ENCODE measurements around the gene DTNB.

Gene DTNB

GRCh38 chr2:25499157-25499556 lies 174.2 kb downstream of the DTNB start:
- DNase-seq (ENCODE audit: low read depth), result no peak
- TF ChIP-seq CTCF (IDR thresholded peaks at IDR 0.05; ENCODE audit: control insufficient read depth, extremely low read depth, insufficient read depth), result no peak
- no peak overlapping the region for H3K4me3 ChIP-seq (ENCODE audit: low read depth, low read length)

GRCh38 chr2:25497918-25498407 lies 175.4 kb downstream of the DTNB start:
- no peak overlapping the region for H3K4me3 ChIP-seq (ENCODE audit: low read depth, low read length)
- no peak for TF ChIP-seq CTCF (IDR thresholded peaks at IDR 0.05; ENCODE audit: control insufficient read depth, extremely low read depth, insufficient read depth)
- DNase-seq (ENCODE audit: low read depth), result no peak

- TF ChIP-seq CTCF (IDR thresholded peaks at IDR 0.05; ENCODE audit: control insufficient read depth, extremely low read depth, insufficient read depth), result no peak
Observed at GRCh38 chr2:25497229-25497917, 176.0 kb downstream of the DTNB start.

GRCh38 chr2:25494616-25495015 lies 178.8 kb downstream of the DTNB start:
- no peak overlapping the region for H3K4me3 ChIP-seq (ENCODE audit: low read depth, low read length)
- no peak for DNase-seq (ENCODE audit: low read depth)
- TF ChIP-seq CTCF (IDR thresholded peaks at IDR 0.05; ENCODE audit: control insufficient read depth, extremely low read depth, insufficient read depth), result no peak

More at GRCh38 chr2:25497229-25497917, 176.0 kb downstream of the DTNB start:
- no peak for DNase-seq (ENCODE audit: low read depth)
- H3K4me3 ChIP-seq (ENCODE audit: low read depth, low read length), result no peak overlapping the region

- DNase-seq (ENCODE audit: low read depth), result no peak
- H3K4me3 ChIP-seq (ENCODE audit: low read depth, low read length), result no peak overlapping the region
- no peak for TF ChIP-seq CTCF (IDR thresholded peaks at IDR 0.05; ENCODE audit: control insufficient read depth, extremely low read depth, insufficient read depth)
Observed at GRCh38 chr2:25493207-25493606, 180.2 kb downstream of the DTNB start.

GRCh38 chr2:25492726-25493125 lies 180.7 kb downstream of the DTNB start:
- TF ChIP-seq CTCF (IDR thresholded peaks at IDR 0.05; ENCODE audit: control insufficient read depth, extremely low read depth, insufficient read depth), result no peak
- DNase-seq (ENCODE audit: low read depth), result no peak
- H3K4me3 ChIP-seq (ENCODE audit: low read depth, low read length), result no peak overlapping the region

Data from LNCaP clone FGC (cell line).